GM10266 (cell line): ENCODE measurements around the gene PTPRA.
"Not testable (repeated sequence)": the region's sequence is repeated elsewhere in the genome, so short reads cannot be mapped to it uniquely, and the experiment has no call there.

Source experiments
- DNase-seq: peaks from one replicate; pipeline ENCODE4 v3.0.0; 2012; ENCODE audit errors: extremely low spot score
- CTCF ChIP-seq: IDR thresholded peaks from 2 replicates; pipeline ENCODE4 v1.5.1; 2012; ENCODE audit warnings: mild to moderate bottlenecking, low read depth; ENCODE audit not compliant: control insufficient read depth, insufficient read depth; ENCODE audit errors: missing control alignments

The PTPRA gene

GRCh38 chr20:2889797-2890196, 16.5 kb downstream of the PTPRA start:
- no peak for DNase-seq
- TF ChIP-seq CTCF: no peak

DNA sequence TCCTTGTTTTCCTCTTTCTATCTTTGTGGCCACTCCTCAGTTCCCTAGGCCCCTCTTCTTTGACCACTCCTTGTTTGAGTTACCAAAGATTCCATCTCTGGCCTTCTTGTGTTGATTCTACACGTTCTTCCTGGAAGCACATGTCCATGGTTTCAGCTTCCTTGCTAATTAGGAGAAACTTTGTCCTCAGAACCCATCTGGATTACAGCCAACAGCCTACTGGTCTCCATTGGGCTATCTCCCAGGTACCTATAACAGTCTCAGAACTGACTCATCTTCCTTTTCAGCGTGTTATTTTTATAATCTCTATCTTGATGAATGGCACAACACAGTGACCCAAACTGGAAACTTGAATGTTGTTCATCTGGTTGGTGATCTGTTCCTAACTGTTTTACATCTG, 17.5 kb downstream of the PTPRA start:
- DNase-seq: no peak
- no peak for TF ChIP-seq CTCF

- DNase-seq: no peak
- no peak for TF ChIP-seq CTCF
Measured at GRCh38 chr20:2891343-2891742, 18.1 kb downstream of the PTPRA start.

GRCh38 chr20:2892376-2892775, 19.1 kb downstream of the PTPRA start:
- no peak for DNase-seq
- no peak for TF ChIP-seq CTCF

GRCh38 chr20:2894221-2894620, 20.9 kb downstream of the PTPRA start:
- no peak for DNase-seq
- no peak for TF ChIP-seq CTCF

DNA sequence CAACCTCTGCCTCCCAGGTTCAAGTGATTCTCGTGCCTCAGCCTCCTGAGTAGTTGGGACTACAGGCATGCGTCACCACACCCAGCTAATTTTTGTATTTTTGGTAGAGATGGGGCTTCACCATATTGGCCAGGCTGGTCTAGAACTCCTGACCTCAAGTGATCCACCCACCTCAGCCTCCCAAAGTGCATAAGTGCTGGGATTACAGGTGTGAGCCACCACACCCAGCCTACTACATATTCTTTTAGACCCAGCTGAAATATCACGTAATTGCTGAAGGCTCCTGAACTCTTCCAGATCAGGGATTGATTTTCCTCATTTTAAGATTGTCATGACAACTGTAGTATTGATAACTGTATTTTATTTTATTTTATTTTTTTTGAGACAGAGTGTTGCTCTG, 21.9 kb downstream of the PTPRA start:
- not testable (repeated sequence) for DNase-seq

DNA sequence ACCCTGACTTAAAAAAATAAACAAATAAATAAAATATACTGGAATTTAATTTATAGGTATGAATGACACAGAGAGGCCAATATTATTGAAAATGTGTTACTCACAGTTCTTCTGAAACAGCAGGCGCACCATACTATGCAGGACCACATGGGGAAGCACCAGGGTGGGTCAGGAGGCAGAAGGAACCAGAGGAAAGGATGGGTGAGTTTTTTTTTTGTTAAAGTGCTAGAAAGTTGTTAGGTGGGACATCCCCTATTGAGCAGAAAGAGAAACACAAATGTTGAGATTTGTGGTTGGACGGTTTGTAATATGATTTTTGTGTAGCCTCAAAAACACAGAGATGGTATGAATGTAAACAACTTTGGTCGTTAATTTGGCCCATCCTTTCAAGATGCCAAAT, 26.0 kb downstream of the PTPRA start:
- no peak for TF ChIP-seq CTCF
- DNase-seq: peak; percentile 30

- no peak for TF ChIP-seq CTCF
- DNase-seq: peak; percentile 58
Measured at GRCh38 chr20:2900845-2901592, 27.7 kb downstream of the PTPRA start.
